HepG2 (cell line): Measurements from ENCODE around the gene BBIP1. TPM values are rescaled to one million over a fixed set of nuclear protein-coding genes. Genes with fewer than 3 reads are reported as not detected.
A peak's percentile ranks its signal among the peaks of the same experiment; 100 is the strongest.

Source experiments
- FLYWCH1 ChIP-seq: sonication (generic); formaldehyde crosslinking; IDR thresholded peaks from 2 replicates; pipeline ENCODE4 v1.8.1; 2023; ENCODE audit warnings: mild to moderate bottlenecking, missing genetic modification reagents
- GATAD1 ChIP-seq: IDR thresholded peaks from 2 replicates; pipeline ENCODE4 v1.6.1; 2016; ENCODE audit warnings: missing genetic modification reagents, missing compliant biosample characterization
- HOXA5 ChIP-seq: sonication (generic); formaldehyde crosslinking; IDR thresholded peaks from 2 replicates; pipeline ENCODE4 v1.4.0; 2020; ENCODE audit warnings: missing genetic modification reagents
- MAF1 ChIP-seq: sonication (generic); formaldehyde crosslinking; IDR thresholded peaks from 2 replicates; pipeline ENCODE4 v1.5.0; 2020; ENCODE audit warnings: missing genetic modification reagents, borderline replicate concordance
- MAZ ChIP-seq, 2 experiments: sonication (generic) in 1 of 2; formaldehyde crosslinking in 1 of 2; IDR thresholded peaks; 2 replicates each; pipeline versions ENCODE4 v1.5.0 to v1.6.1; 2012 to 2020; ENCODE audit warnings: low read depth in 2 of 2, mild to moderate bottlenecking in 2 of 2, borderline replicate concordance in 1 of 2, improper control_type of control experiment in 1 of 2, low read length in 1 of 2, missing genetic modification reagents in 1 of 2, moderate library complexity in 1 of 2
- NFYB ChIP-seq: sonication (generic); formaldehyde crosslinking; IDR thresholded peaks from 2 replicates; pipeline ENCODE4 v1.4.0; 2020; ENCODE audit warnings: missing genetic modification reagents
- PHF20 ChIP-seq: sonication (generic); formaldehyde crosslinking; IDR thresholded peaks from 2 replicates; pipeline ENCODE4 v1.5.0; 2020; ENCODE audit warnings: mild to moderate bottlenecking, missing genetic modification reagents
- POLR2AphosphoS5 ChIP-seq: IDR thresholded peaks from 2 replicates; pipeline ENCODE4 v1.6.1; 2012; ENCODE audit warnings: low read depth, low read length
- SALL1 ChIP-seq: sonication (generic); formaldehyde crosslinking; IDR thresholded peaks from 2 replicates; pipeline ENCODE4 v1.8.0; 2022; ENCODE audit warnings: mild to moderate bottlenecking, missing genetic modification reagents
- SIN3A ChIP-seq: IDR thresholded peaks from 2 replicates; pipeline ENCODE4 v1.6.1; 2011; ENCODE audit warnings: low read depth, mild to moderate bottlenecking, control low read depth, low read length, borderline replicate concordance
- ZEB1 ChIP-seq: IDR thresholded peaks from 2 replicates; pipeline ENCODE4 v1.6.1; 2012; ENCODE audit warnings: mild to moderate bottlenecking, low read depth, inconsistent platforms; ENCODE audit not compliant: insufficient replicate concordance
- ZNF136 ChIP-seq: sonication (generic); formaldehyde crosslinking; IDR thresholded peaks from 2 replicates; pipeline ENCODE4 v1.8.1; 2022; ENCODE audit warnings: low read depth, mild to moderate bottlenecking, moderate library complexity, missing genetic modification reagents
- ZNF652 ChIP-seq: IDR thresholded peaks from 2 replicates; pipeline ENCODE4 v1.6.1; 2016; ENCODE audit warnings: low read depth, borderline replicate concordance
- polyA plus RNA-seq, 8 experiments: library from polyadenylated mRNA; depleted of rRNA in 3 of 8; stranded (reverse) in 7 of 8; unstranded in 1 of 8; fragments of >200 nt; fragmentation: Illumina TruSeq in 4 of 8; extraction: Trizol in 4 of 8; gene quantifications; 2 replicates each; pipeline versions ENCODE4 v1.2.1 to v1.2.3, GENCODE V29; 2011 to 2016; ENCODE audit warnings: low read depth in 4 of 8, missing spikeins in 1 of 8, mixed read lengths in 1 of 8; ENCODE audit not compliant: insufficient read depth in 1 of 8
- total RNA-seq, 5 experiments: library from RNA; depleted of rRNA; stranded (reverse); fragments of >200 nt; fragmentation: Illumina TruSeq; extraction: Trizol; gene quantifications; 2 replicates each; pipeline ENCODE4 v1.2.3, GENCODE V29; 2016; ENCODE audit warnings: low read depth in 1 of 5
- TF ChIP-seq, protein P1 (sequence below): IDR thresholded peaks from 2 replicates; pipeline ENCODE4 v1.6.1; 2018; ENCODE audit warnings: missing genetic modification reagents
- TF ChIP-seq, protein P2 (sequence below): sonication (generic); formaldehyde crosslinking; IDR thresholded peaks from 2 replicates; pipeline ENCODE4 v1.4.0; 2020; ENCODE audit warnings: missing genetic modification reagents, borderline replicate concordance
- TF ChIP-seq, protein P3 (sequence below): sonication (generic); formaldehyde crosslinking; IDR thresholded peaks from 2 replicates; pipeline ENCODE4 v1.5.0; 2020; ENCODE audit warnings: missing genetic modification reagents, mild to moderate bottlenecking, borderline replicate concordance
- TF ChIP-seq, protein P4 (sequence below): sonication (generic); formaldehyde crosslinking; IDR thresholded peaks from 2 replicates; pipeline ENCODE4 v1.5.1; 2020; ENCODE audit warnings: mild to moderate bottlenecking, missing genetic modification reagents
- TF ChIP-seq, protein P5 (sequence below): sonication (generic); formaldehyde crosslinking; IDR thresholded peaks from 2 replicates; pipeline ENCODE4 v1.4.0; 2020; ENCODE audit warnings: missing genetic modification reagents; ENCODE audit errors: not compliant biosample characterization
- TF ChIP-seq, protein P6 (sequence below): sonication (generic); formaldehyde crosslinking; IDR thresholded peaks from 2 replicates; pipeline ENCODE4 v1.4.0; 2020; ENCODE audit warnings: mild to moderate bottlenecking, missing genetic modification reagents

Gene BBIP1
- total and polyA plus RNA-seq, 2 of the 13 experiments (the other 11 are each of a cell fraction or from before 2014, with no cell fraction given): 18.3 to 24.1 TPM

DNA sequence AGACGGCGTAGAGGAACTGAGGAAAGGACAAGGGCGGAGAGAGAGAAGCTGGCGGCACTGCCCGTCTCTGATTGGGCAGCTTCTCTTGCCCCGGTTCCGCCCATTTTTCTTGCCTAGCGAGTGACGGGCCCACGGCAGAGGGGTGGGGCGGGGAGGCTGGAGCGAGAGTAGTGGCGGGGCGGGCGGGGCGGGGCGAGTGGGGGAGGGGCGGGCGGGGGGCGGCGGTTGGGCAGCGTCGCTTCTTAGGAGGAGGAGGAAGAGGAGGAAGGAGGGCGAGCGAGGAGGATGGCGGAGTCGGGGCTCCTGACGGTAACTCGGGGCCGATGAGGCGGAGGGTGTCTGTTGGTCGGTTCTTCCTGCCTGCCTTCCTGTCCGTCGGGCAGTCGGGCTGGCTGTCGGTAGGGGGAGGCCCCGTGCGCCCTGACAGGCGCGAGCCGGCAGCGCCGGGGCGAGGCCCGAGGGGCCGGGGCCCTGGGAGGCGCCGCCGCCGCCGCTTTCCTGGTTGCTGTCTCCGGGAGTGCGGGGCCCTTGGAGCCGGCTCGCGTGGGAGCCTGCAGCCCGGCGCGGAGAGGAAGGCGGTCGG, 460 bp upstream of the BBIP1 start, which contains the start of gene SHOC2 (continued):
- peak; percentile 77 for TF ChIP-seq NFYB (CRISPR knock-in tag)
- TF ChIP-seq ZNF652 (CRISPR knock-in tag): no peak
- TF ChIP-seq, protein P1, sequence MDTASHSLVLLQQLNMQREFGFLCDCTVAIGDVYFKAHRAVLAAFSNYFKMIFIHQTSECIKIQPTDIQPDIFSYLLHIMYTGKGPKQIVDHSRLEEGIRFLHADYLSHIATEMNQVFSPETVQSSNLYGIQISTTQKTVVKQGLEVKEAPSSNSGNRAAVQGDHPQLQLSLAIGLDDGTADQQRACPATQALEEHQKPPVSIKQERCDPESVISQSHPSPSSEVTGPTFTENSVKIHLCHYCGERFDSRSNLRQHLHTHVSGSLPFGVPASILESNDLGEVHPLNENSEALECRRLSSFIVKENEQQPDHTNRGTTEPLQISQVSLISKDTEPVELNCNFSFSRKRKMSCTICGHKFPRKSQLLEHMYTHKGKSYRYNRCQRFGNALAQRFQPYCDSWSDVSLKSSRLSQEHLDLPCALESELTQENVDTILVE (CRISPR knock-in tag): no peak
- TF ChIP-seq PHF20 (CRISPR knock-in tag): no peak; the same call in 1 of the 2 replicates
- peak; percentile 67; the same call in 1 of the 2 replicates for TF ChIP-seq SIN3A
- TF ChIP-seq GATAD1 (CRISPR knock-in tag): no peak
- no peak for TF ChIP-seq ZEB1
- TF ChIP-seq ZNF136 (CRISPR knock-in tag): no peak
- TF ChIP-seq, protein P2, sequence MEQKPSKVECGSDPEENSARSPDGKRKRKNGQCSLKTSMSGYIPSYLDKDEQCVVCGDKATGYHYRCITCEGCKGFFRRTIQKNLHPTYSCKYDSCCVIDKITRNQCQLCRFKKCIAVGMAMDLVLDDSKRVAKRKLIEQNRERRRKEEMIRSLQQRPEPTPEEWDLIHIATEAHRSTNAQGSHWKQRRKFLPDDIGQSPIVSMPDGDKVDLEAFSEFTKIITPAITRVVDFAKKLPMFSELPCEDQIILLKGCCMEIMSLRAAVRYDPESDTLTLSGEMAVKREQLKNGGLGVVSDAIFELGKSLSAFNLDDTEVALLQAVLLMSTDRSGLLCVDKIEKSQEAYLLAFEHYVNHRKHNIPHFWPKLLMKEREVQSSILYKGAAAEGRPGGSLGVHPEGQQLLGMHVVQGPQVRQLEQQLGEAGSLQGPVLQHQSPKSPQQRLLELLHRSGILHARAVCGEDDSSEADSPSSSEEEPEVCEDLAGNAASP (CRISPR knock-in tag): no peak
- no peak for TF ChIP-seq FLYWCH1 (CRISPR knock-in tag)
- TF ChIP-seq, protein P3, sequence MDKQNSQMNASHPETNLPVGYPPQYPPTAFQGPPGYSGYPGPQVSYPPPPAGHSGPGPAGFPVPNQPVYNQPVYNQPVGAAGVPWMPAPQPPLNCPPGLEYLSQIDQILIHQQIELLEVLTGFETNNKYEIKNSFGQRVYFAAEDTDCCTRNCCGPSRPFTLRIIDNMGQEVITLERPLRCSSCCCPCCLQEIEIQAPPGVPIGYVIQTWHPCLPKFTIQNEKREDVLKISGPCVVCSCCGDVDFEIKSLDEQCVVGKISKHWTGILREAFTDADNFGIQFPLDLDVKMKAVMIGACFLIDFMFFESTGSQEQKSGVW: no peak
- TF ChIP-seq, protein P4, sequence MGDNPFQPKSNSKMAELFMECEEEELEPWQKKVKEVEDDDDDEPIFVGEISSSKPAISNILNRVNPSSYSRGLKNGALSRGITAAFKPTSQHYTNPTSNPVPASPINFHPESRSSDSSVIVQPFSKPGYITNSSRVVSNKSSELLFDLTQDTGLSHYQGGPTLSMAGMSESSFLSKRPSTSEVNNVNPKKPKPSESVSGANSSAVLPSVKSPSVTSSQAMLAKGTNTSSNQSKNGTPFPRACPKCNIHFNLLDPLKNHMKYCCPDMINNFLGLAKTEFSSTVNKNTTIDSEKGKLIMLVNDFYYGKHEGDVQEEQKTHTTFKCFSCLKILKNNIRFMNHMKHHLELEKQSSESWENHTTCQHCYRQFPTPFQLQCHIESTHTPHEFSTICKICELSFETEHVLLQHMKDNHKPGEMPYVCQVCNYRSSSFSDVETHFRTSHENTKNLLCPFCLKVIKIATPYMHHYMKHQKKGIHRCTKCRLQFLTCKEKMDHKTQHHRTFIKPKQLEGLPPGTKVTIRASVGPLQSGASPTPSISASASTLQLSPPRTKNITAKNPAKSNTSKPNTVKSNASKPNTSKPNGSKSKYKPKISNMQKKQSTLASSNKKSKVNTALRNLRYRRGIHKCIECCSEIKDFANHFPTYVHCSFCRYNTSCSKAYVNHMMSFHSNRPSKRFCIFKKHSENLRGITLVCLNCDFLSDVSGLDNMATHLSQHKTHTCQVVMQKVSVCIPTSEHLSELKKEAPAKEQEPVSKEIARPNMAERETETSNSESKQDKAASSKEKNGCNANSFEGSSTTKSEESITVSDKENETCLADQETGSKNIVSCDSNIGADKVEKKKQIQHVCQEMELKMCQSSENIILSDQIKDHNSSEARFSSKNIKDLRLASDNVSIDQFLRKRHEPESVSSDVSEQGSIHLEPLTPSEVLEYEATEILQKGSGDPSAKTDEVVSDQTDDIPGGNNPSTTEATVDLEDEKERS (CRISPR knock-in tag): no peak
- TF ChIP-seq, protein P5, sequence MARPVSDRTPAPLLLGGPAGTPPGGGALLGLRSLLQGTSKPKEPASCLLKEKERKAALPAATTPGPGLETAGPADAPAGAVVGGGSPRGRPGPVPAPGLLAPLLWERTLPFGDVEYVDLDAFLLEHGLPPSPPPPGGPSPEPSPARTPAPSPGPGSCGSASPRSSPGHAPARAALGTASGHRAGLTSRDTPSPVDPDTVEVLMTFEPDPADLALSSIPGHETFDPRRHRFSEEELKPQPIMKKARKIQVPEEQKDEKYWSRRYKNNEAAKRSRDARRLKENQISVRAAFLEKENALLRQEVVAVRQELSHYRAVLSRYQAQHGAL (CRISPR knock-in tag): no peak
- no peak for TF ChIP-seq HOXA5 (CRISPR knock-in tag)
- no peak for TF ChIP-seq MAZ (IDR thresholded peaks at IDR 0.05; ENCODE audit: borderline replicate concordance, low read depth, low read length)
- TF ChIP-seq MAZ (CRISPR knock-in tag; IDR thresholded peaks at IDR 0.05; ENCODE audit: low read depth): peak; percentile 56
- TF ChIP-seq MAF1: no peak
- peak; percentile 72; the same call in 1 of the 2 replicates for TF ChIP-seq POLR2AphosphoS5
- TF ChIP-seq, protein P6, sequence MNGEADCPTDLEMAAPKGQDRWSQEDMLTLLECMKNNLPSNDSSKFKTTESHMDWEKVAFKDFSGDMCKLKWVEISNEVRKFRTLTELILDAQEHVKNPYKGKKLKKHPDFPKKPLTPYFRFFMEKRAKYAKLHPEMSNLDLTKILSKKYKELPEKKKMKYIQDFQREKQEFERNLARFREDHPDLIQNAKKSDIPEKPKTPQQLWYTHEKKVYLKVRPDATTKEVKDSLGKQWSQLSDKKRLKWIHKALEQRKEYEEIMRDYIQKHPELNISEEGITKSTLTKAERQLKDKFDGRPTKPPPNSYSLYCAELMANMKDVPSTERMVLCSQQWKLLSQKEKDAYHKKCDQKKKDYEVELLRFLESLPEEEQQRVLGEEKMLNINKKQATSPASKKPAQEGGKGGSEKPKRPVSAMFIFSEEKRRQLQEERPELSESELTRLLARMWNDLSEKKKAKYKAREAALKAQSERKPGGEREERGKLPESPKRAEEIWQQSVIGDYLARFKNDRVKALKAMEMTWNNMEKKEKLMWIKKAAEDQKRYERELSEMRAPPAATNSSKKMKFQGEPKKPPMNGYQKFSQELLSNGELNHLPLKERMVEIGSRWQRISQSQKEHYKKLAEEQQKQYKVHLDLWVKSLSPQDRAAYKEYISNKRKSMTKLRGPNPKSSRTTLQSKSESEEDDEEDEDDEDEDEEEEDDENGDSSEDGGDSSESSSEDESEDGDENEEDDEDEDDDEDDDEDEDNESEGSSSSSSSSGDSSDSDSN (CRISPR knock-in tag): peak; percentile 65; the same call in 1 of the 2 replicates
- TF ChIP-seq SALL1 (CRISPR knock-in tag): no peak
